IMR-90 (cell line): ENCODE data around the gene GABBR2.

Experiments used
- MXI1 ChIP-seq: IDR thresholded peaks from 2 replicates; pipeline ENCODE4 v1.6.1; 2012; ENCODE audit warnings: low read depth, mild to moderate bottlenecking, low read length, moderate library complexity, borderline replicate concordance
- NFE2L2 ChIP-seq: fragments of 150-350 bp; IDR thresholded peaks from 2 replicates; pipeline ENCODE4 v1.6.1; 2016; ENCODE audit warnings: low read depth, mild to moderate bottlenecking, low read length
- POLR2A ChIP-seq: IDR thresholded peaks from 2 replicates; pipeline ENCODE4 v1.6.1; 2012; ENCODE audit warnings: mild to moderate bottlenecking, low read depth, low read length
- RAD21 ChIP-seq: IDR thresholded peaks from 2 replicates; pipeline ENCODE4 v1.6.1; 2012; ENCODE audit warnings: low read length, improper control_type of control experiment
- RCOR1 ChIP-seq: IDR thresholded peaks from 2 replicates; pipeline ENCODE4 v1.6.1; 2012; ENCODE audit warnings: mild to moderate bottlenecking, low read length, improper control_type of control experiment; ENCODE audit not compliant: insufficient replicate concordance
- SMC3 ChIP-seq: fragments of 150-350 bp; IDR thresholded peaks from 2 replicates; pipeline ENCODE4 v1.6.1; 2016; ENCODE audit warnings: low read depth, mild to moderate bottlenecking, antibody characterized with exemption, low read length, moderate library complexity
- TF ChIP-seq, protein P1 (sequence below): conservative IDR thresholded peaks from 2 replicates; pipeline ENCODE4 v1.5.1; 2012; ENCODE audit warnings: mild to moderate bottlenecking, low read depth, low read length, improper control_type of control experiment
- TF ChIP-seq, protein P2 (sequence below): fragments of 150-350 bp; IDR thresholded peaks from 2 replicates; pipeline ENCODE4 v1.6.1; 2017; ENCODE audit warnings: mild to moderate bottlenecking, antibody characterized with exemption, low read length, low read depth

DNA sequence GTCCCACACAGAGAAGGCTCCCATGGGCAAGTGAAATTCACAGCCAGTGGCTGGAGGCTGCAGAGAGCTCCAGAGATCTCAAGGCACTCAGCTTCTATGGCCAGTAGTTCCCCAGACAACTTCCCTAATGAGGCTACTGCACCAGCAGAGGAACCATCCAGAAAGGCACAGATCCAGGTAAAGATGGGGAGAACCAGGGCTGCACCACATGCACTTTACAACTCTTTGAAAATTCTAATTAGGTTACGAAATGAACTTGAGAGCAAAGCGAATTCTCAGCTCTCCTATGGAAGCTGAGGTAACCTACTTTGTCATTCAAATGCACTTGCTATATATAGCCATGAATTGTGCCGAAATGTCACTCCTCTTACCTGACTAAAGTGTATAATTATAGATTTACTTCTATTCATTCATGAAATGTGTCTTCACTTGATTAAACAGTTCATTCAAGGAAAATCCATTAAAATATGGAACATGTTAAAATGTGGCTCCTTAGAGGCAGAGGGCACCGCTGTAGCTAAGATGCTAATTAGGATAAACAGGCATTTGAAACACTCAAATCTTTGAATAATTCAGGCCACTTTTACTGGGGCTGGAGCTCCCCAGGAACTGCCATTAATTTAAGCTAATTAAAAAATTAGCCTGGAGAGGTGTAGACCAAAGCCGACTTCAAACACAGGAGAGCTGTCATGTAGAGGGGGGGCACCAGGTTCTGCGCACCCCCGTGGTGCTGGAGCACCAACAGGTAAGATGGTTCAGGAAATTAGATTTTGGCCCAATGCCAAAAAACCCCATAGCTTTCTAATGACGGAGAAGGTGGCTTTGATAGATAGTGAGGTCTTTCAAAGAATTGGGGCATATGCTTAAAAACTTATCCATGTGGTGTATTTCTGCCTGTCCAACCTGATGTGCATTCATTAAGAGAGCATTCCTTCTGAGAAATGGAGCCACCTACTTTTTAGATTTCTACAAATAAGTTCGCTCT is 204.1 kb downstream of the GABBR2 start:
- TF ChIP-seq, protein P1, sequence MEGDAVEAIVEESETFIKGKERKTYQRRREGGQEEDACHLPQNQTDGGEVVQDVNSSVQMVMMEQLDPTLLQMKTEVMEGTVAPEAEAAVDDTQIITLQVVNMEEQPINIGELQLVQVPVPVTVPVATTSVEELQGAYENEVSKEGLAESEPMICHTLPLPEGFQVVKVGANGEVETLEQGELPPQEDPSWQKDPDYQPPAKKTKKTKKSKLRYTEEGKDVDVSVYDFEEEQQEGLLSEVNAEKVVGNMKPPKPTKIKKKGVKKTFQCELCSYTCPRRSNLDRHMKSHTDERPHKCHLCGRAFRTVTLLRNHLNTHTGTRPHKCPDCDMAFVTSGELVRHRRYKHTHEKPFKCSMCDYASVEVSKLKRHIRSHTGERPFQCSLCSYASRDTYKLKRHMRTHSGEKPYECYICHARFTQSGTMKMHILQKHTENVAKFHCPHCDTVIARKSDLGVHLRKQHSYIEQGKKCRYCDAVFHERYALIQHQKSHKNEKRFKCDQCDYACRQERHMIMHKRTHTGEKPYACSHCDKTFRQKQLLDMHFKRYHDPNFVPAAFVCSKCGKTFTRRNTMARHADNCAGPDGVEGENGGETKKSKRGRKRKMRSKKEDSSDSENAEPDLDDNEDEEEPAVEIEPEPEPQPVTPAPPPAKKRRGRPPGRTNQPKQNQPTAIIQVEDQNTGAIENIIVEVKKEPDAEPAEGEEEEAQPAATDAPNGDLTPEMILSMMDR: no peak
- TF ChIP-seq MXI1 (no peak), POLR2A (no peak), SMC3 (no peak), RAD21 (no peak), NFE2L2 (no peak), RCOR1 (no peak)
- TF ChIP-seq, protein P2, sequence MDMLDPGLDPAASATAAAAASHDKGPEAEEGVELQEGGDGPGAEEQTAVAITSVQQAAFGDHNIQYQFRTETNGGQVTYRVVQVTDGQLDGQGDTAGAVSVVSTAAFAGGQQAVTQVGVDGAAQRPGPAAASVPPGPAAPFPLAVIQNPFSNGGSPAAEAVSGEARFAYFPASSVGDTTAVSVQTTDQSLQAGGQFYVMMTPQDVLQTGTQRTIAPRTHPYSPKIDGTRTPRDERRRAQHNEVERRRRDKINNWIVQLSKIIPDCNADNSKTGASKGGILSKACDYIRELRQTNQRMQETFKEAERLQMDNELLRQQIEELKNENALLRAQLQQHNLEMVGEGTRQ: no peak
